ENCODE measurements around the gene FBXO3. TPM values are rescaled to one million over a fixed set of nuclear protein-coding genes. Genes with fewer than 3 reads are reported as not detected.

FBXO3 gene
- total RNA-seq, 6 experiments from 2014 or later = 25.3 to 30.0 (median 27.3) TPM

GRCh38 chr11:33700063-33700501 is 74.2 kb downstream of the FBXO3 start:
- Mint-ChIP-seq H3K4me3 (peak overlapping the region; percentile 70), H3K4me1 (ENCODE audit: low read depth) (peaks cover 77% of the 10 kb centered on the region), H3K9me3 (no peaks in the 10 kb centered on the region), H3K27me3 (ENCODE audit: insufficient read depth) (peaks cover 7% of the 10 kb centered on the region), H3K27ac (peak overlapping the region; percentile 81), H3K36me3 (ENCODE audit: low read depth) (no peaks in the 10 kb centered on the region; the same call in 1 of the 2 replicates)
- no peak for DNase-seq
- TF ChIP-seq CTCF (IDR thresholded peaks at IDR 0.05) = no peak

GRCh38 chr11:33699515-33700062 is 74.7 kb downstream of the FBXO3 start:
- Mint-ChIP-seq H3K4me3 (peak overlapping the region; percentile 70), H3K27me3 (ENCODE audit: insufficient read depth) (peaks cover 7% of the 10 kb centered on the region), H3K9me3 (no peaks in the 10 kb centered on the region), H3K36me3 (ENCODE audit: low read depth) (no peaks in the 10 kb centered on the region), H3K4me1 (ENCODE audit: low read depth) (peaks cover 77% of the 10 kb centered on the region), H3K27ac (peak overlapping the region; percentile 81)
- DNase-seq = no peak
- TF ChIP-seq CTCF (IDR thresholded peaks at IDR 0.05) = no peak

- peaks cover 77% of the 10 kb centered on the region for H3K4me1 Mint-ChIP-seq (ENCODE audit: low read depth)
Measured at GRCh38 chr11:33698921-33699320, 75.4 kb downstream of the FBXO3 start.

GRCh38 chr11:33697997-33698396 is 76.3 kb downstream of the FBXO3 start:
- peaks cover 77% of the 10 kb centered on the region for H3K4me1 Mint-ChIP-seq (ENCODE audit: low read depth)
- no peaks in the 10 kb centered on the region for H3K9me3 Mint-ChIP-seq
- H3K4me3 Mint-ChIP-seq = no peak overlapping the region
- TF ChIP-seq CTCF (IDR thresholded peaks at IDR 0.05) = no peak
- no peak for DNase-seq
- H3K27me3 Mint-ChIP-seq (ENCODE audit: insufficient read depth) = peaks cover 7% of the 10 kb centered on the region
- H3K36me3 Mint-ChIP-seq (ENCODE audit: low read depth) = no peaks in the 10 kb centered on the region
- H3K27ac Mint-ChIP-seq = no peak overlapping the region

More at GRCh38 chr11:33698921-33699320, 75.4 kb downstream of the FBXO3 start:
- no peak overlapping the region for H3K27ac Mint-ChIP-seq
- DNase-seq = no peak
- TF ChIP-seq CTCF (IDR thresholded peaks at IDR 0.05) = no peak
- no peaks in the 10 kb centered on the region for H3K36me3 Mint-ChIP-seq (ENCODE audit: low read depth)
- no peak overlapping the region; the same call in 1 of the 2 replicates for H3K4me3 Mint-ChIP-seq
- H3K27me3 Mint-ChIP-seq (ENCODE audit: insufficient read depth) = peaks cover 7% of the 10 kb centered on the region
- no peaks in the 10 kb centered on the region for H3K9me3 Mint-ChIP-seq

GRCh38 chr11:33696931-33697638 is 77.2 kb downstream of the FBXO3 start:
- Mint-ChIP-seq H3K4me3 (no peak overlapping the region), H3K4me1 (ENCODE audit: low read depth) (peaks cover 77% of the 10 kb centered on the region), H3K9me3 (no peaks in the 10 kb centered on the region), H3K36me3 (ENCODE audit: low read depth) (no peaks in the 10 kb centered on the region), H3K27me3 (ENCODE audit: insufficient read depth) (peaks cover 9% of the 10 kb centered on the region), H3K27ac (no peak overlapping the region)
- TF ChIP-seq CTCF (IDR thresholded peaks at IDR 0.05) = no peak
- no peak for DNase-seq

Data from HFFc6 (cell line).